Glomerular endothelial cell (primary cell): ENCODE measurements around the gene USP36. TPM values are rescaled to one million over a fixed set of nuclear protein-coding genes. Genes with fewer than 3 reads are reported as not detected.

Source experiments
- DNase-seq: peaks from one replicate; pipeline ENCODE4 v3.0.0-alpha.2; 2011; ENCODE audit warnings: low read depth, low spot score; ENCODE audit errors: extremely low read depth
- total RNA-seq: library from RNA; depleted of rRNA; stranded (reverse); fragments of >200 nt; gene quantifications from 2 replicates; pipeline ENCODE4 v1.2.3, GENCODE V29; 2015

Gene USP36
- total RNA-seq, 1 donor from 2014 or later: 41.2 TPM

DNA sequence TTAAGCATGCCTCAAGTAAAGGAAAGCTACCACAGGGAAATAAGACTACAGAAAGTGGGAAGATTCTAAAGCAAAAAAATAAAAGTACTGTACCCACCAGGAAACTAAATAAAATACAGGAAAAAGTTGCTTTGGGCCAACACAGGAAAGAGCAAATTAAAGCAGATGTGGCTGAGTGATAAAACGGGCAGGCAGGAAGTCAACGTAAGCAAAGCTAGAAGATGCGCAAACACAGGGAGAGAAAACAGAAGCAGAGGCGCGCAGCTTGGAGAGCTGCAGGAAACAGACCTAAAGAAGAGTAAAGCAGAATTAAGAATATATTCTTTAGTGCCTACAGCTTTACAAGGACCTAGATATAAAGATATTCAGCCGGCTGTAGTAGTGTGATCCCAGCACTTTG, 21.7 kb downstream of the USP36 start:
- peak; percentile 79 for DNase-seq

DNA sequence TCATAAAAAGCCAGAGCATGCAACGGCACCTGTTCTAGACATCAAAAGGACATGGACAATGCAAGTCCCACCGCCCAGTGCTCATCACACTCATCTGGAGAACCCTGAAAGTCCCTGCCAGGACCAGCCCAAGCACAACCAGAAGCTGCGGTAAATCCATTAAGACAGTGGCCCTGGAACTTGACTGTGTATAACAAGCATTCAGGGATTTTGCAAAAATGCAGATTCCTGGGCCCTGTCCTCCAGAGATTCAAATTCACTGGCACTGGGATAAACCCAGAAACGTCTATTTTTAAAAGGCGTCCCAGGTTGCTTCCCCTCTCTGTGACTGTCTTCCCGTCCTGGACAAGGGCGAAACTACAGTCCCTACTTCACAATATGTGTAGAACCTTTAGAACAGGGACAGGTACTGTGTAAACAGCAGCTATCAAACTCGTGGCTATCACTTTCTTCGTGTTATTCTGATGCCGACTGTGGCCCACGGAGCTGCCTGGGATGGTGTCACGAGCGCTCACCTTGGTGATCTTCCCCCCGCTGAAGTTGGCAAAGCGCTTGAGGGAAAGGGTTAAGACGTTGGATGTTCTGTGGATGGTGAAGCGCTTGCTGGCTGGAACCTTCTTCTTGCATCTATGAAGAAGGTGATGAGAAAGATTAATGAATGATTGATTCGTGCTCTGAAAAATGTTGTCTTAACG, 22.3 kb downstream of the USP36 start:
- no peak for DNase-seq

DNA sequence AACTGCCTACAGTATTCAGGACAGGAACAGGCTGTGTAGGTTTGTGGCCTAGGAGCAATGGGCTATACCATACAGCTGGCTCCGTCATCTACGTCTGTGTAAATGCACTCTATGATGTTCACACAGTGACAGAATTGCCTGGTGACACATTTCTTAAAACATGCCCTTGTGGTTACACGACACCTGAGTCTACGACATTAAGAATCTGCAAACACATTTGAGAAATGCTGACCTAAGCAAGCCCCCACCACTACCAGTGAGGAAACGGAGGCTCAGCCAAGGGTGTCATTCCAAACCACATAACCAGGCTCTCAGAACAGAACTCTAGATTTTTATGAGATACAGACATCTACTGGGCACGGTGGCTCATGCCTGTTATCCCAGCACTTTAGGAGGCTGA, 23.5 kb downstream of the USP36 start:
- no peak for DNase-seq

DNA sequence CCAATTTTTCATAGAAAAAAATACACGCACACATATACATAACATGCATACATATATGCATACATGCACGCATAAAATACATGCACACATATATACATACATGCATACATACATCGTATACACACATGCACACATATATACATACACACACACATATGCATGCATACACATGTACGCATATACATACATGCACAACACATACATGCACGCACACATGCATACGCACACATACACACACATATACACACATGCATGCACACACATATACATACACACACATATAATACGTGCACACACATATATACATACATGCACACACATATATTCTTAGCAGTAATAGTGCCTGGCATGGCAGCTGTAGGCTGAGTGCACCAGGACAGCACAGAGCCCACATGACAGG, 24.9 kb downstream of the USP36 start:
- DNase-seq: no peak

DNA sequence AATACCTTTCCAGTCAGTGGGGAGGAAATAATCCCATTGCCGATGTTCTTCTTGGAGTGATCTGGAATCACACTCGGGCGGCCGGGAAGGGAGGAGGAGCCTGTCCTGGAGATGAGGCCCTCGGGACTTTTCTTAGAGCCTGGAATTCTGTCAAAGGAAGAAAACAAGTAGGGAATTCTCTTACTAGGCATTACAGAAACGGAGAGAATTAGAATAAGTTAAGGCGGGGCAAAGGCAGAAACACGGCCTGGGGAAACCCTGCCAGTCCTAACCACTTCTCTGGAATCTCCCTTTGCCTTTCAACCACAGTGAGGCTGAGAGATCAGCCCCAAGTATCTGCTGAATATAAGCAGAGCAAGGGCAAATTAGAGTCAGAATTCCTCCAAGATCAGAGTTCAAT, 27.8 kb downstream of the USP36 start:
- no peak for DNase-seq

DNA sequence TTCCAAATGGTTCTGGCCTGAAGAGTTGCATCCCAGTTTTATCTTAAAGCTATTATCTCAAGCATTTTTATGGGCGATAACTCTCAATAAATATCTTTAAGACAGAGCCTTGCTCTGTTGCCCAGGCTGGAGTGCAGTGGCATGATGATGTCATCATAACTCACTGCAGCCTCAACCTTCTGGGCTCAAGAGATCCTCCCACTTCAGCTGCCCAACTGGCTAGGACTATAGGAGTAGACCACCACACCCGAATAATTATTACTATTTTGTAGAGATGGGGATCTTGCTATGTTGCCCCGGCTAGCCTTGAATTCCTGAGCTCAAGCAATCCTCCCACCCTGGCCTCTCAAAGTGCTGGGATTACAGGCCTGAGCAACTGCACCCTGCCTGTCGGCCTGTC, 32.5 kb downstream of the USP36 start:
- DNase-seq: no peak

DNA sequence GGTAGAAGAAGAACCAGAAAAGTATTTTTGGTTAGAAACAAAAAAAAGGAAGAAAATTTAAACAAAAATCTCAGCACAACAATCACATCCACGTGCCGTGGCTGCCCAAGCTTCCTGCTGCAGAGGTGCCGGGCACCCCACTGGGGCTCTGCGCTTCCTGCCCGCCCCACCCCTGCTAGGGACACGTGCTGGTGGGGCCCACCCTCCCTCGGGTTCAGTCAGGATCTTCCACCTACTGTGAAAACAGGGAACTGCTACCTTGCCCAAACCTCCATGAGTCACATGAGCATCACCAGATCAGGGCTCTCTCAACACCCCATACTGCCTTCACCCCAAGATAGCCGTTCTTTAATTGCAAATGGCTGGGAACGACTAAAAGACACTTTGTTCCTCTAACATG, 34.2 kb downstream of the USP36 start:
- DNase-seq: no peak

DNA sequence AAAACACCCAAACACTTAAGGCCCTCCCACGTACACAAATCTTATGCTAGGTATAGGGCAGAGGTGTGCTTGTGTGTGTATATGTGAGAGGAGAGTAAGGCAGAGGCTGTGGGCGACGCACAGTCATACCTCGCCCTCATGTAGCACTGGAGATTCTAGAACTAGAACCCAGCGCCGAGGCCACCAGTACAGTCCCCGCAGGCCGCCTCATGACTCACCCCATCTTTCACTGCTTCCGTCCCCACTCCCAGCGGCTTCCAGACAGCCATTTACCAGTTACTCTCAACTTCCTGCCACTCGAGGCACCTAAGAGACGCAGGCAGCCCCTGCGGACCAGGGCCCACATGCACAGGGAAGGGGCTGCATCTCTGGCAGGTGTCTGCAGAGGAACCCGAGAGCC, 35.3 kb downstream of the USP36 start:
- DNase-seq: no peak

DNA sequence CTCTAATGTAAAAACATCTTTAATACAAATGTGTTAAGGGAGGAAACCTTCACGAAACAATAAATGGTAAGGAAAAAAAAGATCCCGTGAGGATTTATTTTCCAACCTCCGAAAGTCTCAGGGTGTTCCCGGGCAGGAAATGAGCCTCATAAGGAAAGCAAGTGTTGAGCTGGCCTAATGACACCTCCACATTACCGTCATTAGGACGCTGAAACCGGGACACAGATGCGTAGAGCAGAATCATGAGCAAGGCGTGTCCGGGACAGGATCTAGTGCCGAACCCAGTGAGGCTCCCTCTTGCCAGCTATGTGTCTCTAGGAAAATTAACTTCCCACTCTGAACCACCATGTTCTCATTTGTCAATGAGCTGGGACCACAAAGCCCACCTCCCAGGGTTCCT, 35.8 kb downstream of the USP36 start:
- DNase-seq: no peak

DNA sequence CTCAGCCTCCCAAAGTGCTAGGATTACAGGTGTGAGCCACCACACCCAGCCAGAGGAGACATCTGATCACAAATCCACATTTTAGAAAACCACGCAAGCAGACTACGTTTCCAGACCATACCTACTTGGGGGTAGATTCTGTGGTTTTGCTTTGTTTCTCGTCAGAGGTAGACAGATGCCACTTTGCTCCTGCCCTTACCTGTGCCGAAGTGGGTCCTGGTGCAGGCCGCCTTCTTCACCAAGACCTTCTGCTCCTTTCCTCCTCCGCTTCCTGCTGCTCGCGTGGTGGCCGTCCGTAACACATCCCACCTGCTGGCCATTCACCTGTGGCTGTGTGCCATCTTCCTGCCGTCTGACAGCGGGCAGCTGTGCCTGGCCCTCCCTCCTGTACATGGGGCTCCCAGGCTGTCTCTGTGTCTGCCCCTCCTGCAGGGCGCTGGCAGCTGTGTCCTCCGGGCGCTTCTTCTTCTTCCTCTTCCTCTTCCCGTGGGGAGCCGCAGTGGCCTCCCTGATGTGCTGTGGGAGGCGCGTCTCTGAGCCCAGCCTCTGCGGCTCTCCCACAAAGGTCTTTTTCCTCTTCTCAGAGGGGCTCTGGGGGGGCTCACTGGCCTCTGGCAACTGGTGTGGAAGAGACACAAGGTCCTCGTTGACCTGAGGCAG, 37.3 kb downstream of the USP36 start:
- no peak for DNase-seq

DNA sequence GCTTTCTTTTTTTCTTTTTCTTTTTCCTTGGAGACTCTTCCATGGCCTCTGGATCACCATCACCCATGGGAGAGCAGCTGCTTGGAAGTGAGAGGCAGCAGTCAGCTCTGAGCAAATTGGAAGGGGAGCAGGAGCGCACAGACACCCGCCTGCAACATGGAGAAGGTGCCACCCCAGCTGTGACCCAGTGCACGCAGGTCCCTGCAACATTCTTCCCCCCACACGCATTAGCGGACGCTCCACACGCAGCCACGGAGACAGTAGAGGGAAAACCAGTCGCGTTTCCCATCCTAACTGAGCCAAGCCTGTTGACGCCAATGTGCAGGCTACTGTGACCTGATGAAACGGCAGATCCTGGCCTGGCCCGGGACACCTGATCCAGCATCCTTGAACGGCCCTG, 38.2 kb downstream of the USP36 start:
- DNase-seq: no peak

DNA sequence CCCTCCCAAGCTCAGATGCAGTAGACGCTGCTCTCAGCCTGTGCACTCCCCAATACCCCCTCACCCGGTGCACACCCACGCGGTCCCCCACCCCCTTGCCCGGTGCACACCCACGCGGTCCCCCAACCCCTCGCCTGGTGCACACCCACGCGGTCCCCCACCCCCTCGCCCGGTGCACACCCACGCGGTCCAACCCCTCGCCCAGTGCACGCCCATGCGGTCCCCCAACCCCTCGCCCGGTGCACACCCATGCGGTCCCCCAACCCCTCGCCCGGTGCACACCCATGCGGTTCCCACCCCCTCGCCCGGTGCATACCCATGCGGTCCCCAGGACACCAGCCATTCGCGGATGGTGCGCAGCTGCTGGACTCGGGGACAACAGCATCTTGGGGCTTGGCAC, 38.6 kb downstream of the USP36 start:
- DNase-seq: no peak

DNA sequence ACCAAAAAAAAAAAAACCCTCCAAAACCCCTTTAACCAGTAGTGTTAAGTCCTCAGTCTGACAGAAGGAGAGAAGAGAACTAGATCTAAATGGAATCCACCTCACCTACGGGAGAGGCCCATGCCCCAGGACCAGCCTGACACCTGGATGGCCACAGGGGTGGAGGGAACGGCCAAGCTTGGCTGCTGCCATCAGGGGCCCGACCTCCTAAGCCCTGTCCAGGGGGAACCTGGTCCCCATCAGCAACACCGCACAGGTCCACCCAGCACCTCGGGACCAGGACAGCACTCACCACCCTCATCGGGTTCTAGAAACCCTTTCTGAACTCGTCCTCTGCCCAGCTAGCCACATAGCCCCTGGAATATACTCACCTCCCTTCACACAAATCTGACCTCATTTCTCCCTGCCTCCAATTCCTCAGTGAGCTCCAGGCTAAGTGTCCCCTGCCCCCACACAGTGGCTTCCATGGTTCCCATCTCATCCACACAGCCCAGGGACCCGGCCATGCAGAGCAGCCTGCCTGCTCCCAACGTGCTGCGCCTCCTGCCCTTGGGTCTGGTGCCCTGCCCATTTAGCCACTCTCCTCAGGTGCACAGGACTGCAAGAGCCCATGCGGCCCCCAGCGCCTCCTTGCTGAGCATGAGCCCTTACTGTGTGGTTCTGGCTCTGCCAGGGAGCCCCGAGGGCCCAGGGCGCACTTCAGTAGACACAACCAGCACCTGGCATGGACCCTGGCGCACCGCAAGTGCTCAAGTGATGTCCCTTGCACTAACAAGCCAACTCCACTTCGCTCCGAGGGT, 40.3 kb downstream of the USP36 start:
- DNase-seq: no peak

DNA sequence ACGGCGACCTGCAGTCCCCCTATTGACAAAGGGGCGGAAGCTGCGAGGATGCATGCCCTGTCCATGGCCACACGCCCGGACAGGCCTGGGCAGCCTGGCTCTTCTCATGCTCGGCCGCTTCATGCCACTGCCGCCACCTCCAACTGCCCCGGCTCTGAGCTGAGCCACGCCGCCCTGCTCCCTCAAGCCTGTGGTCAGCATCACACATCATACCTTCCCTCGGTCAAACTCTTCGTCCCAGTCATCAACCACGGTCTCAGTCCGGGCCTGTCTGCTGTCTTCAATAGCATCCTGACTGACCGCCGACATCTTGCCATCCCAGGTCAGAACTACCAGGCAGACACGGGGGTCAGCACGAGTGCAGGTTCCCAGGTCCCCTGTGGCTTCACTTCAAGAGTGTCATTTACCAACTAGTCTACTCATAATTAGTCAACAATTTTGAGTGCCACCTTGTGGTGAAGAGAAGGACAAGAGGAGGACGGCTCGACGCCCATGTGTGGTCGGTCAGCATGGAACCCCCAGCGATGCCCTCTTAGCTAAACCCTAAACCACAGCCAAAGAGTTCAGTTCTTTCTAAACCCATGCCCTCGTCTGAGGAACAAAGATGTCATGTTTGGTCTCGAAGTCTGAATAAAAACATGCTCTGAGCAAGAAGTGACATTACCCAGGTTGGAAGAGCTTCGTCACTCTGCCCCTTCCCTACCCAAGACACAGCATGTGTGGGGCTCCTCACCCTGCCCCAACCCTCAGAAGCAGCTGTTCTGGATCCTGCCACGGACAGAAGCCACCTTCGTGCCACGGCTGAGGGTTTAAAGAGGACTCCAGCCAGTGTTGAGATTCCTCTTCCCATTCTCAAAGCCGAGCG, 41.7 kb downstream of the USP36 start:
- no peak for DNase-seq

DNA sequence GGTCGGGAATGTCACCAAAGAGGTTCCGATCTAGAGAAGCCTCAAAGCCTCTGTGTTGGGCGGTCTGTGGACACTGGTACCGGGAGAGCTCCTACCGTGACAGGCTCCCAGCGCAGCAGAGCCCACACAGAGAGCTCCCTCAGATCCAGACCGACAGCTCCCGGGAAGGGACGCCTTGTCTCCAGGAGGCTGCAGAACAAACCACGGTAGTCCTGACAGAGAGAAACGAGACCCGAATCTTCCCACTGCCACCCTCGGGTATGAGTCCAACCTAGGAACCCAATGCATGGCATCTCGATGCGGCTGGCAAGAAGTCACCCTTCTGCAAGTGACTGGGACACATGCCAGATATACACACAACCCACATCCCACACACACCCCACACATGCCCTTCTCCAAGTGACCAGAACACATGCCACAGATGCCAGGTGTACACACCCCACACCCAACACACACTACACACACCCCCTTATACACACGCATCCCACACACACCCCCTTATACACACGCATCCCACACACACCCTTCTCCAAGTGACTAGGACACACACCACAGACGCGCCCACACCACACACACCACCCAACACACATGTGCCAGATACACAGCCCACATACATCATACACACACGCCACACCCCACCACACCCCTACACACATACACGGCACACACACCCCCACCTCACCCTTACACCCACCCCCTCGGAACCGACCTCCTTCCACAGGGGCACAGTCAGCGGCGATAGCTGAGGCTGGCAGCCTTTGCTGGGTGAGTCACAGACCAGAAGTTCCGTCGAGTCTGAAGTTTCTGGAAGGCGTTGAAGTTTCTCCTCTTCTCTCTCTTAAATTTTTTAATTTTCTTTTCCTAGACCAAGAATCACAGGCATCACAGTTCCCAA, 42.7 kb downstream of the USP36 start:
- no peak for DNase-seq

DNA sequence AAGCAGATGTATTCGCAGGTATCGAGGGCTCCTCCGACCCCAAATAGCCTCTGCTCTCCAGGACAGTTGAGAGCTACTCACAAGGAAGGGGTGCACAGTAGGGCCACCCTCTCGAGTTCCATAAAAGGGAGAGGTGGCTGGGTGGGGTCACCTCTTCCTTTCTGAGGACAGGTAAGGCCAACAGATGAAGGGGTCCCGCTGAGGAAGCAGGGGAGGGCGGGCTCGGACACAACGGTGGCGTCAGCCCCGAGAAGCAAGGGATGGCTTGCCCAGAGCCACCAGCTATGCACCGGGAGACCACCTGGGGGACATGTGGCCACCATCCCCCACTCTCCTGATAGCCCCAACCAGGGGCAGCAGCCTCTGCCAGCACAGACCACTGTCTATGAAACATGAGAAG, 43.4 kb downstream of the USP36 start:
- no peak for DNase-seq

DNA sequence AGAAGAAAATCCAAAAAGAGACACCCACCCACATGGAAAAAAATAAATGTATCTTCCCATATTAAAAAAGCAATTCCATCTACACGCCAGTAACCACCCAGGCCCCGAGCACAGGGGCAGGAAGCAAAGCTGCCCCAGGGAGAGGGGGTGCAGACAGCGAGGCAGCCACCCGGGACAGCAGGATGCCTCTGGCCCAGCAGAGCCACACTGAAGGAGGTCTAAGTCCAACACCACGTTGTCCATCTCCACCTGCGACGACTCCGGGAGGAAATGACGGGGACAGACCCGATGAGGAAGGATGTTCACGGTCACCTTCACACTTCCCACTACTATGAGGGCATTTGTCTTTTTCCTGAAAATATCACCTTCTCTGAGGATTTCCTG, 44.1 kb downstream of the USP36 start:
- DNase-seq: no peak

DNA sequence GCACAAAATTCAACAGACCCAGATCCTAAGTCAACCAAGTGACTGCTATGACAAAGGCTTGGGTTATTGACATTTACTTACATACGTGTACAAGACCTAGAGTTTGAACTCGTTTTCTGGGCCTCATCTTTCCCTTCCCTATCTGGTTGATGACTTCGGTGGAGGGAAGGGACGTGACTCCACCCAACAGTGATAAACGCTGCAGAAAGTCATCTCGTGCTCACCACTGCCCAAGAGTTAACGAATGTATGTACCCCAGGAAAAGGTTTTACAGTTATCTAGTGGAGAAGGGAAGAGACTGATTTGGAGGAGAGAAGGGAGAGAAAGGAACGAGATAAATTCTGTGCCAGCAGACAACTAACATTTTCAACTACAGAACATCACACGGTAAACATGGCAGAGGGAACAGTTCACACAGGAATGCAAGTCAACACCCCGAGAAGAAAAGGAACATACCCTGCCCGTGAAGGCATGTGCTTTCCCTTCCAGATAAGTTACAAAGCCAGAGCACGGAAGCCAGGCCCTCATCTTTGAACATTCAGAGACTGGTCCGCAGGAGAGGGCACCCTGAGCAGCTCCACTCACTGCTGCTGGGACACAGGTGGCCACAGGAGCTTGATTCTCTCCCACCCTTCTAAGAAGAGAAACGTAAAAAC, 44.6 kb downstream of the USP36 start:
- no peak for DNase-seq

DNA sequence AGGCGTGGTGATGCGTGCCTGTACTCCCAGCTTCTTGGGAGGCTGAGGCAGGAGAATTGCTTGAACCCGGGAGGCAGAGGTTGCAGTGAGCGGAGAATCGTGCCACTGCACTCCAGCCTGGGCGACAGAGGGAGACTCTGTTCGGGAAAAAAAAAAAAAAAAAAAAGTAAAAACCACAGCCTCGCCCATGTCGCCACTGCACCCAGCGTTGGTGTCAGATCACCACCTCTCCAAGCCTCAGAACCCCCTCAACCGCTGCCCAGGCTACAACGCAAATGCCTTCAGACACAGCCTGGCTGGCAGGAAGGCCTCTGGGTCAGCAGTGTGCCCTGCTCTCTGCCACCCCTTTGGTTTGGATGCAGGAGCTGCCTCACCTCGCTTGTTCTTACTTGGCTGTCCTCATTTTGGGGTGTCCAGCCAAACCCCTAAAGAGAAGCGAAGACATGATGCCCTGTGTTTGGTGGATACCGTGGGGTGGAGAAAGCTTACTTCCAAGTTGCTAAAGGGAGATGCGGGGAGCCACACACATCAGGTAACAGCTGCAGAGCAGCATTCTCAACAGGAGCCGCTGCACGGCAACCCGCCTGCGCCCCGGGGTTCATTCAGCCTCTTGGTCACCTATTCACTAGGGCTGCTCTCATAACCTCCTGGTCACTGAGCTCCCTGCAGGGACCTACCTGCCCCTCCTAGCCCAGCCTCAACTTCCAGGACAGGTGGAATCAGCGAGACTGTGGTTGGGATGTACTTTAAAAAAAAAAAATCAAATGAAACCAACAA, 45.6 kb downstream of the USP36 start:
- no peak for DNase-seq
